ENCODE data around the gene ARHGAP19.

ARHGAP19 gene

GRCh38 chr10:97329766-97330165, 37.3 kb upstream of the ARHGAP19 start:
- peaks cover 10% of the 10 kb centered on the region for H3K79me2 ChIP-seq (ENCODE audit: low read length)
- no peak overlapping the region for H3K4me3 ChIP-seq (ENCODE audit: low read length)
- H3K9me2 ChIP-seq (replicated peaks; ENCODE audit: insufficient read depth, low read length), result no peaks in the 10 kb centered on the region
- TF ChIP-seq EZH2 (optimal IDR thresholded peaks at IDR 0.05; ENCODE audit: low read depth, low read length) (no peak), EZH2phosphoT487 (IDR thresholded peaks at IDR 0.05; ENCODE audit: low read length) (no peak), CTCF (IDR thresholded peaks at IDR 0.05; ENCODE audit: low read length) (no peak)
- DNase-seq, result no peak
- H3K9me3 ChIP-seq (replicated peaks; ENCODE audit: insufficient read depth, low read length), result no peaks in the 10 kb centered on the region
- no peak overlapping the region for H3K4me2 ChIP-seq (ENCODE audit: low read depth, low read length)
- H3K27me3 ChIP-seq (replicated peaks; ENCODE audit: insufficient read depth, low read length), result no peaks in the 10 kb centered on the region
- 0 out of 2 replicates have a peak, but pooled peaks cover 5% of the 10 kb centered on the region for H3F3A ChIP-seq (ENCODE audit: insufficient read depth, low read length)
- H4K20me1 ChIP-seq (ENCODE audit: insufficient read depth, low read length), result no peaks in the 10 kb centered on the region
- H3K9ac ChIP-seq (ENCODE audit: low read length), result no peak overlapping the region
- H2AFZ ChIP-seq (ENCODE audit: low read length), result no peak overlapping the region
- no peaks in the 10 kb centered on the region for H3K36me3 ChIP-seq (replicated peaks; ENCODE audit: insufficient read depth, low read length)
- H3K27ac ChIP-seq (ENCODE audit: low read length), result no peak overlapping the region
- H3K4me1 ChIP-seq (ENCODE audit: low read length), result peaks cover 16% of the 10 kb centered on the region; the same call in 1 of the 2 replicates

GRCh38 chr10:97328646-97329453, 36.4 kb upstream of the ARHGAP19 start:
- Histone ChIP-seq H3K9me3 (replicated peaks; ENCODE audit: insufficient read depth, low read length) (no peaks in the 10 kb centered on the region), H3K9ac (ENCODE audit: low read length) (no peak overlapping the region), H3K27me3 (replicated peaks; ENCODE audit: insufficient read depth, low read length) (no peaks in the 10 kb centered on the region), H3K4me2 (ENCODE audit: low read depth, low read length) (no peak overlapping the region), H4K20me1 (ENCODE audit: insufficient read depth, low read length) (no peaks in the 10 kb centered on the region), H3K4me1 (ENCODE audit: low read length) (peaks cover 16% of the 10 kb centered on the region; the same call in 1 of the 2 replicates), H3K79me2 (ENCODE audit: low read length) (peaks cover 10% of the 10 kb centered on the region), H2AFZ (ENCODE audit: low read length) (no peak overlapping the region), H3K9me2 (replicated peaks; ENCODE audit: insufficient read depth, low read length) (no peaks in the 10 kb centered on the region), H3K36me3 (replicated peaks; ENCODE audit: insufficient read depth, low read length) (no peaks in the 10 kb centered on the region), H3K27ac (ENCODE audit: low read length) (no peak overlapping the region), H3K4me3 (ENCODE audit: low read length) (no peak overlapping the region), H3F3A (ENCODE audit: insufficient read depth, low read length) (0 out of 2 replicates have a peak, but pooled peaks cover 5% of the 10 kb centered on the region)
- DNase-seq, result no peak
- no peak for TF ChIP-seq EZH2phosphoT487 (IDR thresholded peaks at IDR 0.05; ENCODE audit: low read length)
- TF ChIP-seq EZH2 (optimal IDR thresholded peaks at IDR 0.05; ENCODE audit: low read depth, low read length), result no peak
- no peak for TF ChIP-seq CTCF (IDR thresholded peaks at IDR 0.05; ENCODE audit: low read length)

- H3K27ac ChIP-seq (ENCODE audit: low read length), result no peak overlapping the region
- no peaks in the 10 kb centered on the region for H3K36me3 ChIP-seq (replicated peaks; ENCODE audit: insufficient read depth, low read length)
- H3K4me1 ChIP-seq (ENCODE audit: low read length), result peaks cover 9% of the 10 kb centered on the region; the same call in 1 of the 2 replicates
- H3K9me2 ChIP-seq (replicated peaks; ENCODE audit: insufficient read depth, low read length), result no peaks in the 10 kb centered on the region
- H3K4me3 ChIP-seq (ENCODE audit: low read length), result no peak overlapping the region
- H3K79me2 ChIP-seq (ENCODE audit: low read length), result no peaks in the 10 kb centered on the region
- H3K4me2 ChIP-seq (ENCODE audit: low read depth, low read length), result no peak overlapping the region
- DNase-seq, result no peak
- H4K20me1 ChIP-seq (ENCODE audit: insufficient read depth, low read length), result no peaks in the 10 kb centered on the region
- H3K27me3 ChIP-seq (replicated peaks; ENCODE audit: insufficient read depth, low read length), result no peaks in the 10 kb centered on the region
- no peak for TF ChIP-seq CTCF (IDR thresholded peaks at IDR 0.05; ENCODE audit: low read length)
- TF ChIP-seq EZH2phosphoT487 (IDR thresholded peaks at IDR 0.05; ENCODE audit: low read length), result no peak
- no peak for TF ChIP-seq EZH2 (optimal IDR thresholded peaks at IDR 0.05; ENCODE audit: low read depth, low read length)
- H3F3A ChIP-seq (ENCODE audit: insufficient read depth, low read length), result 0 out of 2 replicates have a peak, but pooled peaks cover 5% of the 10 kb centered on the region
- no peaks in the 10 kb centered on the region for H3K9me3 ChIP-seq (replicated peaks; ENCODE audit: insufficient read depth, low read length)
- no peak overlapping the region for H2AFZ ChIP-seq (ENCODE audit: low read length)
- no peak overlapping the region for H3K9ac ChIP-seq (ENCODE audit: low read length)
Measured at GRCh38 chr10:97327348-97328294, 35.2 kb upstream of the ARHGAP19 start.
